Rectal smooth muscle tissue (tissue), 1 donor: ENCODE measurements around the gene FBXW11.
"Not testable (repeated sequence)": the region's sequence is repeated elsewhere in the genome, so short reads cannot be mapped to it uniquely, and the experiment has no call there.

ENCODE experiments used
- H3K27ac ChIP-seq: one replicate; pipeline ENCODE4 v1.7.0; 2013; ENCODE audit warnings: low read depth, low read length, inconsistent platforms
- H3K27me3 ChIP-seq: one replicate; pipeline ENCODE4 v1.7.0; 2013; ENCODE audit warnings: low read length; ENCODE audit not compliant: control insufficient read depth, insufficient read depth
- H3K36me3 ChIP-seq: one replicate; pipeline ENCODE4 v1.7.0; 2013; ENCODE audit warnings: low read length; ENCODE audit not compliant: control insufficient read depth, insufficient read depth
- H3K4me1 ChIP-seq: one replicate; pipeline ENCODE4 v1.7.0; 2013; ENCODE audit warnings: low read length; ENCODE audit not compliant: control insufficient read depth, insufficient read depth
- H3K4me3 ChIP-seq: one replicate; pipeline ENCODE4 v1.7.0; 2013; ENCODE audit warnings: low read length
- H3K9ac ChIP-seq: one replicate; pipeline ENCODE4 v1.7.0; 2013; ENCODE audit warnings: low read length

FBXW11 gene

DNA sequence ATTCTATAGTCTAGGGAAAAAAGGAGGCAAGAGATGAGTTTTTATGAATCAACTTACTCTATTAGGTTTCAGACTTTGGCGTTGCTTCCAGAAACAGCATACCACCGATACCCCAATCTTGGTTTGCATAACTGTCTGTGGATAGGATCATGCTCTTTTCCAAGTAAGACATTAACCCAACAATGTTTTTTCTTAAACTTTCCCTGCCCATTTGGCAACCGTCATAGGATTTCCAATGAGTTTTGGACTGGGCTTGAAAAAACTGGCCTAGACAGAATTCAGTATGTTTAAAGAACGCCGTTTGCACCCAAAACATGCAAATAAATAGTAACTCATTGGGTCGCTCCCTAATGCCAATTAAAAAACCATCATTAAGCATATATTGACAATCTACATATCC, 114.8 kb downstream of the FBXW11 start:
- no peak overlapping the region for H3K9ac ChIP-seq
- no peaks in the 10 kb centered on the region for H3K27me3 ChIP-seq
- no peak overlapping the region for H3K4me3 ChIP-seq
- peaks cover 10% of the 10 kb centered on the region for H3K36me3 ChIP-seq
- H3K4me1 ChIP-seq: peaks cover 3% of the 10 kb centered on the region
- H3K27ac ChIP-seq: no peak overlapping the region

DNA sequence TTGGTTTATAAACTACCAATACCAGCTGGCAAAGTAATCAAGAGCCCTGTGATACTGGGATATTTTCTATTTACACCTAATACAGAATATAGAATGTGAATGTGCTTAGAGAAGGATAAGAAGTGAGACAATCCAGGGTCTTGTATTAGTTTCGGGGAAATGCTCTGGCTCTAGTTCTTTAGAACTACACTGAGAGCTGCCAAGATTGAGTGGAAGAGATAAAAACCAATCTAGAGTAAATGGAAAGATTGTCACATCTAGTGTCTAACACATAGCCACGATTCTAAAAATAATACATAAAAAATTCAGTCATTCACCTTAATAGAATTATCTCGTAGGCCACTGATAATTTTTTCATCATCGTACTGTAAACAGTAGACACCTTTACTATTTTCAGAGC, 115.3 kb downstream of the FBXW11 start:
- no peaks in the 10 kb centered on the region for H3K4me1 ChIP-seq
- peaks cover 10% of the 10 kb centered on the region for H3K36me3 ChIP-seq
- H3K27ac ChIP-seq: no peak overlapping the region
- no peak overlapping the region for H3K9ac ChIP-seq
- no peaks in the 10 kb centered on the region for H3K27me3 ChIP-seq
- H3K4me3 ChIP-seq: no peak overlapping the region

DNA sequence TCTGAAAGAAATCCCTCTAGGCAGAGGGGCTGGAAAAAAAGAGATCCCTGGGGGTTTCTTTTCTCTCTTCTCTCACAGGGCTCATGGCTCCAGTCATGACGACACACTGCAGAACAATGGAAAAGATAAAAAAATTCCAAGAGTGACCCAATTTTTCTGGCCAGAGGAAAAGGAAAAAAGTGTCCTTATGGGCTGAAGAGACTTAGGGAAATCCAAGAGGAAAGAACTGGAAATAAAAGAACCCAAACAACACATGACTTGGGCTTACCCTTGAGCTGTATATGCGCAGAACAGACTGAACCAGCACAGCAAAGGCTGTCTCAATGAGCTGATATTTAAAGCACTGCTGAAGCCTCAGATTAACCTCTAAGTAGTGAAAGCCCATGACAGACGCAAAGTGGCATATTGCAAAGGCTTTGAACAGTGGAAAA, 118.4 kb downstream of the FBXW11 start:
- Histone ChIP-seq H3K4me3 (no peak overlapping the region), H3K27ac (no peak overlapping the region), H3K4me1 (no peaks in the 10 kb centered on the region), H3K27me3 (no peaks in the 10 kb centered on the region), H3K9ac (no peak overlapping the region), H3K36me3 (peaks cover 6% of the 10 kb centered on the region)

DNA sequence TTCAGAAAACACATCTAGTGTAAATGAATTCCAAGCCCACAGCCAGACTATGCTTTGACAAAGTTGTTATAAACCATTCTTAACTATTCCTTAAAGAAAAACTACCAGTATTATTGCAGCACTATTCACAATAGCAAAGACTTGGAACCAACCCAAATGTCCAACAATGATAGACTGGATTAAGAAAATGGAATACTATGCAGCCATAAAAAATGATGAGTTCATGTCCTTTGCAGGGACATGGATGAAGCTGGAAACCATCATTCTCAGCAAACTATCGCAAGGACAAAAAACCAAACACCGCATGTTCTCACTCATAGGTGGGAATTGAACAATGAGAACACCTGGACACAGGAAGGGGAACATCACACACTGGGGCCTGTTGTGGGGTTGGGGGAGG, 120.4 kb downstream of the FBXW11 start:
- not testable (repeated sequence) for H3K4me1 ChIP-seq, H3K27ac ChIP-seq, H3K9ac ChIP-seq, H3K27me3 ChIP-seq, H3K4me3 ChIP-seq, H3K36me3 ChIP-seq

DNA sequence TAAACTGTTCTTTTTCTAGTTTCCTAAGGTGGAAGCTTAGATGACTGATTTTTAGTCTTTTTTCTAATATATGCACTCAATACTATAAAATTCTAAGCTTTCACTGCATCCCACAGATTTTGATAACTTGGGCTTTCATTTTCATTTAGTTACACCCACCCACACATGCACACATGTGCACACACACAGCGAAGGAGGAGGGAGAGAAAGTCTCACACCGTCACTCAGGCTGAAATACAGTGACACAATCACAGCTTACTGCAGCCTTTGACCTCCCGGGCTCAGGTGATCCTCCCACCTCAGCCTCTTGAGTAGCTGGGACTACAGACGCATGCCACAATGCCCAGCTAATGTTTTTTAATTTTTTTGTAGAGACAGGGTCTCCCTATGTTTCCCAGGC, 124.3 kb downstream of the FBXW11 start:
- Histone ChIP-seq H3K4me3 (no peak overlapping the region), H3K27me3 (no peaks in the 10 kb centered on the region), H3K9ac (no peak overlapping the region), H3K27ac (no peak overlapping the region), H3K36me3 (peaks cover 5% of the 10 kb centered on the region), H3K4me1 (no peaks in the 10 kb centered on the region)

DNA sequence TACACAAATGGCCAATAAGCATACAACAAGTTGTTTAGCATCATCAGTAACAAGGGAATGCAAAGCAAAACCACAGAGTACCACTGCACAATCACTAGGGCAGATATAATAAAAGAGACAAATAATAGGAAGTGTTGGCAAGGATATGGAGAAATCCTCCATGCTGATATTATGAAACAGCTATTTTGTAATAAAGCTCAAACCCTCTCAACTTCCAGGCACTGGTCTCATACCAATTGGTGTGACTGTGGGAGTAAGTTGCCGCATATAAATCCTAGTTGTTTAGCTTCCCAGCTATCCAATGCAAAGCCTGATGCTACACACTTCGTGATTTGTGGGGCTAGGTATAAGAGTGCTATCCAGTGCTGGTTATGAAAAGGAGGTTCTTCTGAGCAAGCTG, 132.2 kb downstream of the FBXW11 start:
- no peak overlapping the region for H3K4me3 ChIP-seq
- peaks cover 29% of the 10 kb centered on the region for H3K36me3 ChIP-seq
- no peak overlapping the region for H3K9ac ChIP-seq

DNA sequence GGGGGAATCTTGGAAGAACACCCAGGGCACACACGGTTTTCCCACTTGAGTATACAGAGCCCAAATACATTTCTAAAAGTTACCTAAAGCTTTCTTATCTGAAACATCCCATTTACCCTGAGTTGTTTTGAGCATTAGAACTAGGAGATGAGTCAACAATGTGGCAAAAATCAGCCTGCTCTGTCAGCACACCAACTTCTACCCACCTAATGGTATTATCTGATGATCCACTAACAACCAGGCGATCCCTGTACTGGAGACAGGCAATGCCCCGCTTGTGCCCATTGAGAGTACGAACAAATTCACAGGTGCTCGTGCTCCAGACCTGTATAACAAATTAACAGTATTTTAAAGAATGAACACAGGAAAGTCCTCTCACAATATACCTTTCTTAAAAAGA, 133.8 kb downstream of the FBXW11 start:
- H3K9ac ChIP-seq: no peak overlapping the region
- H3K4me3 ChIP-seq: no peak overlapping the region
- peaks cover 29% of the 10 kb centered on the region for H3K36me3 ChIP-seq
- H3K4me1 ChIP-seq: no peaks in the 10 kb centered on the region
- H3K27me3 ChIP-seq: no peaks in the 10 kb centered on the region
- H3K27ac ChIP-seq: no peak overlapping the region

More for the DNA sequence above, 132.2 kb downstream of the FBXW11 start:
- Histone ChIP-seq H3K27ac (no peak overlapping the region), H3K4me1 (no peaks in the 10 kb centered on the region), H3K27me3 (no peaks in the 10 kb centered on the region)

DNA sequence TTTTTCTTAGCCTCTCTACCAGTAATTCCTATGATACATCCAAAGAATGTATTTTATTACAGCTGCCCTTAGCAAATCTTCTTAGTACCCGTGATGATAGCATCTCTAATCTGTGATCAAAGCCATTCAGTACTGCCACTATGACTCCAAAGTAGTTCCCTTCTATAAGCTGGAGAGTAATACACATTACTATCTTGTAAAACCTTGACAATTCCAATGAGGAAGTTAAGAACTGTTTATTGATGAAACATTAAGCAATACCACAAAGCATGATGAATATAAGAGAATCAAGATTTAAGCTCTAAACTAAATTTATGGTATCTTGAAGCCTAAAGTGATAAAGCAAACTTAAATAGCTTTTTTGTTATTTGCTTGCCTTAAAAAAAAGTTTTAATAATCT, 134.7 kb downstream of the FBXW11 start:
- H3K4me3 ChIP-seq: no peak overlapping the region
- no peak overlapping the region for H3K27ac ChIP-seq
- no peaks in the 10 kb centered on the region for H3K4me1 ChIP-seq
- no peaks in the 10 kb centered on the region for H3K27me3 ChIP-seq
- no peak overlapping the region for H3K9ac ChIP-seq
- H3K36me3 ChIP-seq: peaks cover 28% of the 10 kb centered on the region

DNA sequence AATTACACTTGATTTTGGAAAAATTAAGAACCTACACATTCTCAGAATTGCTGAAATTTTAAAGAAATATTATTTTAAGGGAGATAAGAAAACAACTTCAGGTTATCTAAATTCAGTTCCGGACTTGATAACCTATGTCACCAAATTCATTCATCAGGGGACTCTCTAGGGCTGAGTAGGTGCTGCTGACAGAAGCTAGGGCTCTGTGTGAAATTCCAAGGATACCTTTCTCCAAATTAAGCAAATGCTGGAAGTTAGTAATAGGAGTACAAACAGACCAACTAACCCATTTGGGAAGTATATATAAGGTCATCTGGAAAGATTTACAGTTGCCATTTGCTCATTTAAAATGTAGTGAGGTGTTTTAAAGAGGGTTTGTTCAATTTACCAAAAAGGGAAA, 136.5 kb downstream of the FBXW11 start:
- no peak overlapping the region for H3K27ac ChIP-seq
- peaks cover 16% of the 10 kb centered on the region for H3K36me3 ChIP-seq
- no peaks in the 10 kb centered on the region for H3K4me1 ChIP-seq

DNA sequence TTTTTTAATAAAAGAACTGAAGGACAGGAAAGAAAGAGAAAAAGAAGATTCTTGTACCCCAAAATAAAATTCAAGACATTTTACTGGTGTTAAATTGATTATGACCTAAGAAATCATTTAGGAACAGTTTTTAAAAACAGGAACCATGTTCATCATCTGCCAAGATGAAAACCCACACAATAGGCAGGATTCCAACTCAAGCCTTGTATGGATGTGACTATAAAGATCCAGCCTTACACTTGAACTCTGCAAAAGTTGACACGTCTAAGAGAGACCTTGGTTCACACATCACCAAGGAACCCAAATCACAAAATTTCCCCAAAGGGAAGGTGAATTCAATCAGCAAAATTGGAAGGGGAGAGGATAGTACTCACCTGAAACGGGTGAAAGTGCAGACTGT, 138.2 kb downstream of the FBXW11 start:
- H3K36me3 ChIP-seq: peaks cover 12% of the 10 kb centered on the region
- H3K27me3 ChIP-seq: no peaks in the 10 kb centered on the region
- H3K4me1 ChIP-seq: no peaks in the 10 kb centered on the region
- no peak overlapping the region for H3K9ac ChIP-seq
- H3K27ac ChIP-seq: no peak overlapping the region
- H3K4me3 ChIP-seq: no peak overlapping the region

More for the DNA sequence above, 136.5 kb downstream of the FBXW11 start:
- H3K9ac ChIP-seq: no peak overlapping the region
- no peak overlapping the region for H3K4me3 ChIP-seq
- no peaks in the 10 kb centered on the region for H3K27me3 ChIP-seq

DNA sequence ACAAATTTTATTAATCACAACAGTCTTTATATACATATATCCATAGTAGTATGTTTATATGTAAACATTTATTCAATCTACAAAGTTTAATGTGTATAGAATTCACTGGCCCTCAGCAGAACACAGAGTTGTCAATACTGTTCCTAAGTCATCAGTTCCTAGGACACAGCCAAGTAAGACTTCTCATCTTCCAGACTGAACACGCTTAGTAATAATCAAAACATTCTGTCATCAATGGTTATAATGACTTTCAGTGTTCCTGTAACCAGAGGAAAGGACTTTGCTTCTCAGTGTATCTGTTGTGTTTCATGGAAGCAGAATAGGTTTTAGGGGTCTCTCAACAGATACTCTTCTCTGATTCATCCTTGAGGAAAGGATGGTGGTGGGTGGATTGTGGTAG, 138.7 kb downstream of the FBXW11 start:
- H3K27me3 ChIP-seq: no peaks in the 10 kb centered on the region
- peaks cover 11% of the 10 kb centered on the region for H3K36me3 ChIP-seq

DNA sequence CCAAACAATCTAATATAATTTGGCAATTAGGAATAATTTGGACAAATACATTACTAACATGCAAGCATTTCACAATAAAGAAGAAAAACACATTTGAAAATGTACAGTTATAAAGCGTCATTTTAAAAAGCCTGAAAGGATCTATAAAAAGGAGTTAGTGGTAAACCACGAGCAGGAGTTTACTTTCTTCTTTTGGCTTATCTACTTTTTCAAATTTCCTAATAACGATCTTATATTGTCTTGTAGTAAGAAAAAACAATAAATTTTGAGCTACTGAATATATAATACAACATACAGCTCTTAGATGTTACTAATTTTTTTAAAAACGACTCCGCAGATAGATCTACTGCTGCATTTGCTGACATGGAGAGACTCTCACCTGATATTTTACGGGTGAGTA, 141.0 kb downstream of the FBXW11 start:
- H3K9ac ChIP-seq: no peak overlapping the region
- no peak overlapping the region for H3K4me3 ChIP-seq
- no peaks in the 10 kb centered on the region for H3K4me1 ChIP-seq
- no peak overlapping the region for H3K27ac ChIP-seq
- no peaks in the 10 kb centered on the region for H3K27me3 ChIP-seq
- peaks cover 9% of the 10 kb centered on the region for H3K36me3 ChIP-seq

More for the DNA sequence above, 138.7 kb downstream of the FBXW11 start:
- Histone ChIP-seq H3K4me3 (no peak overlapping the region), H3K9ac (no peak overlapping the region), H3K4me1 (no peaks in the 10 kb centered on the region), H3K27ac (no peak overlapping the region)

DNA sequence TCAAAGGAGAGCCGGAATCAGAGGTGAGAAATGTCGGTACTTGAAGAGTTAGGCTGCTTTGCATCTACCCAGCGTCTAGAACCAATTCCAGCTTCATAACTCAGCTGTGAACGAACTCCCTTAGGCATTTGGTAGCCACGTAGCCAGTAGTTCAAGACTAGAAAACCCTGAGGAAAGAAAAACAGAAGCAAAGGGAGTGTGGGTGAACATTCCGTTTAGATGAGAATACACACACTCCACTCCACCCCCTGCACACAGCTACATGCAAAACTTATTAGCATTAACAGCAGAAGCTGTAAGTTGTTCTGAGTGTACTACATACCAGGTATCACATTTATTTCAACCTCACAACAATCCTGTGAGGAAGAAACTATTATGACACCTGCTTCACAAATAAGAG, 142.5 kb downstream of the FBXW11 start:
- H3K27ac ChIP-seq: no peak overlapping the region
- no peak overlapping the region for H3K4me3 ChIP-seq
- peaks cover 3% of the 10 kb centered on the region for H3K36me3 ChIP-seq
- no peaks in the 10 kb centered on the region for H3K27me3 ChIP-seq
- H3K4me1 ChIP-seq: no peaks in the 10 kb centered on the region
- no peak overlapping the region for H3K9ac ChIP-seq
